Measurements from ENCODE around the gene TANGO2.

The TANGO2 gene

DNA sequence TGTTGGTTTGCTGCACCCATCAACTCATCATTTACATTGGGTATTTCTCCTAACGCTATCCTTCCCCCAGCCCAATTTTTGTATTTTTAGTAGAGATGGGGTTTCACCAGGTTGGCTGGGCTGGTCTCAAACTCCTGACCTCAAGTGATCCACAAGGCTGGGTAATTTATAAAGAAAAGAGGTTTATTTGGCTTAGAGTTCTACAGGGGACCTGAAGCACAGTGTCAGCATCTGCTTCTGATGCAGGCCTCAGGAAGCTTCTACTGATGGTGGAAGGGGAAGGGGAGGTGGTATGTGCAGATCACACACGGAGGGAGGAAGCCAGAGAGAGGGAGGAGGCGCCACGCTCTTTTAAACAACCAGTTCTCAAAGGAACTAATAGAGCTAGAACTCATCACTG, 25.8 kb downstream of the TANGO2 start:
- DNase-seq: no peak

- DNase-seq: no peak
Observed at GRCh38 chr22:20051927-20052308, 31.0 kb downstream of the TANGO2 start.

GRCh38 chr22:20052309-20053259, 31.7 kb downstream of the TANGO2 start:
- DNase-seq: no peak

DNA sequence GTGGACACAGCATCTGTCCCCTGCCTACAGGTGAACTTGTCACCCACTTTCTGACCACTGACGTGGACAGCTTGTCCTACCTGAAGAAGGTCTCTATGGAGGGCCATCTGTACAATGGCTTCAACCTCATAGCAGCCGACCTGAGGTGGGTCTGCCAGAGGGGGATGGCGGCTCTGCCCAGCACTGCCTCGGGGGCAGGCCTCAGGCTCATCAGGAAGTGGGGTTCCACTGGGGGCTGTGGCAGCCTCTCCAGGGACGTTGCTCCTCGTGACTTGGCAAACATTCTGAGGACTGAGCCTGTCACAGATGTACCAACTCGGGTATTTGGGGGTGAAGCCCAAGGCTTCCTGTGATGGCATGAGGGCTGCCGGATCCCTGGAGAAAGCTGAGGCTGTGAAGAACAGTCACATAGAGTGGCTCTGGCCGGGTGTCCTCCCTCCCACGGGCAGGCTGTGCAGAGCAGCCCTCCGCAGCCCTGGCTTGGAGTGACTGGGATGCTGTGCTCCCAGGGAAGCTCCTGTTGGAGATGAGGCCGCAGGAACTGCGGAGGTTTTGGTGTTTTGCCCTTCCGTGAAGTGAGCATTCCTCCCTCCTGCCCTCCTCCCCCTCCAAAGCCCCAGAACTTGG, 32.6 kb downstream of the TANGO2 start:
- no peak for DNase-seq

DNA sequence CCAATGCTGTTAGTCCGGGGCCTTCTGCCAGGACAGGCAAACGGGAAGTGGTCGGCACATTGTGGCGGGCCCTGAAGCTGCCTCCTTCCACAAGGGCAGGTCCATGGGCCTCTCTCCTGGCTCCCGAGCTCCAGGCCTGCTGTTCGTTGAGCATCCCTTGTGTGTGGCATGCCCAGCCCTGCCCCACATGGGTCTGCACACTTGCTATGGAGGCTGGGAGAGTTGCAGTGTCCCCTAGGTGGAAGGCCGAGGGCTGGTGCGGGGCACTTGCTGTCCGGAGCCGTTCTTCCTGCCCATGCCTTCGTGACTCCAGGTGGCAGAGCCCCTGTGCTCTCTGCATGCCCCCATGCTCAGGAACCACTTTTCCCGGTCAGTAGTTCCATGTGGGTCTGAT, 33.1 kb downstream of the TANGO2 start:
- no peak for DNase-seq

DNA sequence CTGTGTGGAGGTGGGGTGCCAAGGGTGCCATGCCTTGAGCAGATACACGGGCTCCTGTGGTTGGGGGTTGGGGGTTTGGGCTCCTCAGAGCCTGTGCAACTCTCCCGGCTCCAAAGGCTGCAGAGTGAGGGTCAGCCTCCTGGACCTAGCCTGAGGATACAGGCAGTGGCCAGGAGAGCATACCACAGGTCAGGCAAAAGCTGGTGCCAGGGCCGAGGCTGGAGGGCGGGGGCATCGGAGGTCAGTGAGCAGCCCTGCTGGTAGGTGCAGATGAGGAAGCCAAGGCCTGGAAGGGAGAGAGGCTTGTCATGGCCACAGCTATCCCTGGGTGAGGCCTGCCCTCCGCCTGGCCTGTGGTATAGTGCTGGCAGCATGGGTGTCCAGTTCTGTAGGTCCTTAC, 33.6 kb downstream of the TANGO2 start:
- no peak for DNase-seq

GRCh38 chr22:20055144-20055543, 34.2 kb downstream of the TANGO2 start:
- DNase-seq: no peak

DNA sequence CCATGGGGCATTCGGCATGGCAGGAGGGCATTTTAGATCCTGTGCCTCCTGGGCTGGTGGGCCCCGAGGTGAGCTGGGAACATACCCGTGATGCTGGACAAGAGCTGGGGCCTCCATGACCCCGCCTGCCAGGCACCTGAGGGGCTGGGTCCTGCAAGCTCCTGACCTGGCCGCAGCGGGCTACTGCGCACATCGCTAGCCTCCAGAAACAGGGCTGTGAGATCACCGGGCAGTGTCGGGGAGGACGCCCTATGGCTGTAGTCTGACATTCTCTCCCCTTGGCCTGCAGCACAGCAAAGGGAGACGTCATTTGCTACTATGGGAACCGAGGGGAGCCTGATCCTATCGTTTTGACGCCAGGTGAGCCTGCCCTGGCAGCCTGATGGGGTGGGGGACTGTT, 34.7 kb downstream of the TANGO2 start:
- DNase-seq: no peak

DNA sequence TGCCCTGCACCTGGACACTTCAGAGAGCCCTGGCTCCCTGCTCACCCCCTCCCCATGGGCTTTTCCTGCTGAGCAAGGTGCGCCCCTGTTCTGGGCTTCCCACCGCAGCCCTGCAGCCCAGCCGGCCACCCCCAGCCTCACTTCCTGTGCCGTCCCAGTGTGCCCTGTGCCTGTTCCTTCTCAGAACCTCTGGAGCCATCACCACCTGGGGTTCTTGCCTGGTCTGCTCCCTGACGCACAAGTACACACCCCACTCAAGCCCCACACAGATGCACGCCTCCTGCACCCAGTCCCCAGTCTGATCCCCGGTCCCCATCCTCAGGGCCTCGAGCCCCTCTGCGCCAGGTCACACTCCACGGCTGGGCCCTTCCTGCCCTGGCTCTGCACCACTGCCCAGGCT, 35.3 kb downstream of the TANGO2 start:
- no peak for DNase-seq

- DNase-seq: no peak
Observed at GRCh38 chr22:20056696-20057386, 35.9 kb downstream of the TANGO2 start.

GRCh38 chr22:20057596-20058268, 36.8 kb downstream of the TANGO2 start:
- DNase-seq: no peak

- DNase-seq: no peak
Observed at GRCh38 chr22:20058989-20059770, 38.3 kb downstream of the TANGO2 start.

DNA sequence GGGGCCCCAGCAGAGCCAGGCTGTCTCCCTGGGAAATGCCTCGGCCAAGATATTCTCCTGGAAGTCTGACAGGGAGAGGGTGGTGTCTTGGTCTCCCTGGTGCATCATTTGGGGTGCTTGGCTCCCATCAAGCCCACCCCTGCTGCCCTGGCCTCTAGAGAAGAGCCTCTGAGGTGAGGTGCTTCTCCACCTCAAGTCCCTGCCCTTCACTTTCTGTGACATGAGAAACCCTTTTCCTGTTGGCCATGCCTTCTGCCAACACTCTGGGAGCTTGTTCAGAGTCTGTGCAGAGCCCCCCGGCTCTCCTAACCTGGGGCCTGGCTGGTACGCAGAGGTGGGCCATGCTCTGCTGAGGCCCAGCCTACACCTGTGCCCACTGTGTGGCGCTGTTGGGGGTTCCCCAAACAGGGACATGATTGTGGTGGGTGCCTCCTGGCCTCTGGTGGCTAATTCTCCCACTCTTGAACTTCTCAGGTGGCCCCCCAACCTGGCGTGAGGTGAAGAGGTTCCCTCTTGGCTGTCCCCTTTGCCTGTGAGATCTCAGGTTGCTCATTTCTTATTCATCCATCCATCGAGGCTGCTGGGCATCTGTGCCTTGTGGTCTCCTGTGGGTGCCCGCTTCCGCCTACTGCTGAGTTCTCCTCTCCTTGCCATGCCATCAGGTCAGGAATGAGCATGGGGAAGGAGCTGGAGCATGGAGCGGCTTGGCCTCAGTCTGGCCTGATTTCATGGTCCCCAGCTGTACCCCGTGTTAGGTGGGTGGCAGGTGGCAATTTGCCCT, 40.0 kb downstream of the TANGO2 start:
- DNase-seq: no peak

DNA sequence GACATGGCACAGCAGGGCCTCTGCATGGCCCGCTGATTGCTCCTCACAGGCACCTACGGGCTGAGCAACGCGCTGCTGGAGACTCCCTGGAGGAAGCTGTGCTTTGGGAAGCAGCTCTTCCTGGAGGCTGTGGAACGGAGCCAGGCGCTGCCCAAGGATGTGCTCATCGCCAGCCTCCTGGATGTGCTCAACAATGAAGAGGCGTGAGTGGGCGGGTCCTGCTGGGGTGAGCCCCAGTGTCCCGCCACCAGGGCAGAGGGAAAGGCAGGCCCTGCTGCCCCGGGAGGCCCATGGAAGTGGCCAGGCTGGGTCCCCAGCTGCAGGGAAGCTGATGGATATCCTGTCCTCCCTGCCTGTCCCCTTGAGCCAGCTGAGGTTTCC, 40.6 kb downstream of the TANGO2 start:
- no peak for DNase-seq

- DNase-seq: no peak
Observed at GRCh38 chr22:20062043-20062765, 41.3 kb downstream of the TANGO2 start.

DNA sequence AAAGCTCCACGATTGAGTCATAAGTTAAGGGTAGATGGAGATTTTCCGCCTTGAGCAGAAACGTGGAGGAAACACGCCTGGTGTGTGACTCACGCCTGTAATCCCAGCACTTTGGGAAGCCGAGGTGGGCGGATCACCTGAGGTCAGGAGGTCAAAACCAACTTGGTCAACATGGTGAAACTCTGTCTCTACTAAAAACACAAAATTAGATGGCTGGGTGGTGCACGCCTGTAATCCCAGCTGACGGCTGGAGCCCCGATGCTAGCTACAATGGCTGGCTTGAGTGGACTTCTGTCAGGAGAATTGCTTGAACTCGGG, 41.8 kb downstream of the TANGO2 start:
- DNase-seq: no peak

- DNase-seq: no peak
Observed at GRCh38 chr22:20063271-20064139, 42.6 kb downstream of the TANGO2 start.

GRCh38 chr22:20064140-20064480, 43.2 kb downstream of the TANGO2 start:
- no peak for DNase-seq

DNA sequence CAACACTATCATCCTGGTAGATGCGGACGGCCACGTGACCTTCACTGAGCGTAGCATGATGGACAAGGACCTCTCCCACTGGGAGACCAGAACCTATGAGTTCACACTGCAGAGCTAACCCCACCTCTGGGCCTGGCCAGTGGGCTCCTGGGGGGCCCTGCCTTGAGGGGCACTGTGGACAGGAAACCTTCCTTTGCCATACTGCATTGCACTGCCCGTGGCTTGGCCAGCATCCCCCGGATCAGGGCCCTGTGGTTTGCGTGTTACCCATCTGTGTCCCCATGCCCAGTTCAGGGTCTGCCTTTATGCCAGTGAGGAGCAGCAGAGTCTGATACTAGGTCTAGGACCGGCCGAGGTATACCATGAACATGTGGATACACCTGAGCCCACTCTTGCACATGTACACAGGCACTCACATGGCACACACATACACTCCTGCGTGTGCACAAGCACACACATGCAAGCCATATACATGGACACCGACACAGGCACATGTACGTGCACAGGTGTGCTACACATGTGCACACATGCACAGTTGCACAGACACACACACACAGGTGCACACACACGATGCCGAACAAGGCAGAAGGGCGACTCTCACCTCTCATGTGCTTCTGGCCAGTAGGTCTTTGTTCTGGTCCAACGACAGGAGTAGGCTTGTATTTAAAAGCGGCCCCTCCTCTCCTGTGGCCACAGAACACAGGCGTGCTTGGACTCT, 43.8 kb downstream of the TANGO2 start:
- no peak for DNase-seq

Measured in midbrain (tissue), 1 donor.